ENCODE results near the gene TC2N. TPM values are rescaled to one million over a fixed set of nuclear protein-coding genes. Genes with fewer than 3 reads are reported as not detected.

TC2N gene
- total and polyA plus RNA-seq, 2 experiments from 2014 or later, result 10.0 to 35.0 TPM

DNA sequence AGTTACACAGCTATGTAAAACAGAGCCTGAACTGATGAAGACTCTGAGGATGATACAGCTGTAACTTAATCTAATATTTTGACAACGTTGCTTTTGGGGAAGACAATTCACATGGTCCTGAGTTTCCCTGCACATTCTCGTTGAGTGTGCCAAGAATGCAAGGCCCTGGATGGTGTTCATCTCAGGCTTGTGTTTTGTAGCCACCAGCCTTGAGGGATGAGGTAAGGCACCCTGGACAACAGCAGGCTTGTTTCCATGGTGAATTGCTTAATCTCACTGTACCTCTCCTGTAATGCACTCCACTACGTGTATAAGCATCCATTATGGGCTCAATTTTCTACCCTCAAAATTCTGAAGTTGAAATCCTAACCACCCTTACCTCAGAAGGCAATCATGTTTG, 137.6 kb downstream of the TC2N start:
- Histone ChIP-seq H3F3A (replicated peaks; ENCODE audit: low read depth) (no peaks in the 10 kb centered on the region), H3K27me3 (ENCODE audit: insufficient read depth) (no peaks in the 10 kb centered on the region), H3K79me2 (replicated peaks; ENCODE audit: insufficient read depth) (no peaks in the 10 kb centered on the region), H2AFZ (no peak overlapping the region), H3K4me1 (ENCODE audit: insufficient read depth) (no peaks in the 10 kb centered on the region), H3K9me2 (ENCODE audit: insufficient read depth) (no peaks in the 10 kb centered on the region), H3K4me2 (no peak overlapping the region), H3K4me3 (no peak overlapping the region), H3K36me3 (ENCODE audit: insufficient read depth) (no peaks in the 10 kb centered on the region), H3K27ac (ENCODE audit: low read depth) (no peak overlapping the region), H4K20me1 (replicated peaks; ENCODE audit: insufficient read depth) (no peaks in the 10 kb centered on the region)
- DNase-seq (ENCODE audit: low spot score) (no peak), ATAC-seq (no peak)
- H3K9me3 Mint-ChIP-seq, result no peaks in the 10 kb centered on the region; the same call in 2 of the 3 replicates
- no peaks in the 10 kb centered on the region for H3K27me3 Mint-ChIP-seq (ENCODE audit: insufficient read depth, low read depth, poor library complexity)
- no peaks in the 10 kb centered on the region for H3K36me3 Mint-ChIP-seq (ENCODE audit: low read depth)
- H3K4me1 Mint-ChIP-seq, result no peaks in the 10 kb centered on the region
- no peak overlapping the region for H3K27ac Mint-ChIP-seq
- no peak overlapping the region for H3K4me3 Mint-ChIP-seq
- TF ChIP-seq EZH2phosphoT487 (IDR thresholded peaks at IDR 0.05; ENCODE audit: unreplicated experiment) (no peak), CREB1 (CRISPR knock-in tag; IDR thresholded peaks at IDR 0.05; ENCODE audit: low read depth) (no peak), STAT1 (IDR thresholded peaks at IDR 0.05; ENCODE audit: unreplicated experiment) (no peak), JUNB (IDR thresholded peaks at IDR 0.05; ENCODE audit: unreplicated experiment) (no peak), EZH2 (IDR thresholded peaks at IDR 0.05; ENCODE audit: low read depth, unreplicated experiment) (no peak), POLR2AphosphoS5 (IDR thresholded peaks at IDR 0.05; ENCODE audit: low read depth) (no peak), ZNF331 (CRISPR knock-in tag; IDR thresholded peaks at IDR 0.05; ENCODE audit: low read depth) (no peak), ZNF114 (CRISPR knock-in tag; IDR thresholded peaks at IDR 0.05) (no peak), NANOG (IDR thresholded peaks at IDR 0.05; ENCODE audit: borderline replicate concordance) (no peak)
- TF ChIP-seq, protein P1, sequence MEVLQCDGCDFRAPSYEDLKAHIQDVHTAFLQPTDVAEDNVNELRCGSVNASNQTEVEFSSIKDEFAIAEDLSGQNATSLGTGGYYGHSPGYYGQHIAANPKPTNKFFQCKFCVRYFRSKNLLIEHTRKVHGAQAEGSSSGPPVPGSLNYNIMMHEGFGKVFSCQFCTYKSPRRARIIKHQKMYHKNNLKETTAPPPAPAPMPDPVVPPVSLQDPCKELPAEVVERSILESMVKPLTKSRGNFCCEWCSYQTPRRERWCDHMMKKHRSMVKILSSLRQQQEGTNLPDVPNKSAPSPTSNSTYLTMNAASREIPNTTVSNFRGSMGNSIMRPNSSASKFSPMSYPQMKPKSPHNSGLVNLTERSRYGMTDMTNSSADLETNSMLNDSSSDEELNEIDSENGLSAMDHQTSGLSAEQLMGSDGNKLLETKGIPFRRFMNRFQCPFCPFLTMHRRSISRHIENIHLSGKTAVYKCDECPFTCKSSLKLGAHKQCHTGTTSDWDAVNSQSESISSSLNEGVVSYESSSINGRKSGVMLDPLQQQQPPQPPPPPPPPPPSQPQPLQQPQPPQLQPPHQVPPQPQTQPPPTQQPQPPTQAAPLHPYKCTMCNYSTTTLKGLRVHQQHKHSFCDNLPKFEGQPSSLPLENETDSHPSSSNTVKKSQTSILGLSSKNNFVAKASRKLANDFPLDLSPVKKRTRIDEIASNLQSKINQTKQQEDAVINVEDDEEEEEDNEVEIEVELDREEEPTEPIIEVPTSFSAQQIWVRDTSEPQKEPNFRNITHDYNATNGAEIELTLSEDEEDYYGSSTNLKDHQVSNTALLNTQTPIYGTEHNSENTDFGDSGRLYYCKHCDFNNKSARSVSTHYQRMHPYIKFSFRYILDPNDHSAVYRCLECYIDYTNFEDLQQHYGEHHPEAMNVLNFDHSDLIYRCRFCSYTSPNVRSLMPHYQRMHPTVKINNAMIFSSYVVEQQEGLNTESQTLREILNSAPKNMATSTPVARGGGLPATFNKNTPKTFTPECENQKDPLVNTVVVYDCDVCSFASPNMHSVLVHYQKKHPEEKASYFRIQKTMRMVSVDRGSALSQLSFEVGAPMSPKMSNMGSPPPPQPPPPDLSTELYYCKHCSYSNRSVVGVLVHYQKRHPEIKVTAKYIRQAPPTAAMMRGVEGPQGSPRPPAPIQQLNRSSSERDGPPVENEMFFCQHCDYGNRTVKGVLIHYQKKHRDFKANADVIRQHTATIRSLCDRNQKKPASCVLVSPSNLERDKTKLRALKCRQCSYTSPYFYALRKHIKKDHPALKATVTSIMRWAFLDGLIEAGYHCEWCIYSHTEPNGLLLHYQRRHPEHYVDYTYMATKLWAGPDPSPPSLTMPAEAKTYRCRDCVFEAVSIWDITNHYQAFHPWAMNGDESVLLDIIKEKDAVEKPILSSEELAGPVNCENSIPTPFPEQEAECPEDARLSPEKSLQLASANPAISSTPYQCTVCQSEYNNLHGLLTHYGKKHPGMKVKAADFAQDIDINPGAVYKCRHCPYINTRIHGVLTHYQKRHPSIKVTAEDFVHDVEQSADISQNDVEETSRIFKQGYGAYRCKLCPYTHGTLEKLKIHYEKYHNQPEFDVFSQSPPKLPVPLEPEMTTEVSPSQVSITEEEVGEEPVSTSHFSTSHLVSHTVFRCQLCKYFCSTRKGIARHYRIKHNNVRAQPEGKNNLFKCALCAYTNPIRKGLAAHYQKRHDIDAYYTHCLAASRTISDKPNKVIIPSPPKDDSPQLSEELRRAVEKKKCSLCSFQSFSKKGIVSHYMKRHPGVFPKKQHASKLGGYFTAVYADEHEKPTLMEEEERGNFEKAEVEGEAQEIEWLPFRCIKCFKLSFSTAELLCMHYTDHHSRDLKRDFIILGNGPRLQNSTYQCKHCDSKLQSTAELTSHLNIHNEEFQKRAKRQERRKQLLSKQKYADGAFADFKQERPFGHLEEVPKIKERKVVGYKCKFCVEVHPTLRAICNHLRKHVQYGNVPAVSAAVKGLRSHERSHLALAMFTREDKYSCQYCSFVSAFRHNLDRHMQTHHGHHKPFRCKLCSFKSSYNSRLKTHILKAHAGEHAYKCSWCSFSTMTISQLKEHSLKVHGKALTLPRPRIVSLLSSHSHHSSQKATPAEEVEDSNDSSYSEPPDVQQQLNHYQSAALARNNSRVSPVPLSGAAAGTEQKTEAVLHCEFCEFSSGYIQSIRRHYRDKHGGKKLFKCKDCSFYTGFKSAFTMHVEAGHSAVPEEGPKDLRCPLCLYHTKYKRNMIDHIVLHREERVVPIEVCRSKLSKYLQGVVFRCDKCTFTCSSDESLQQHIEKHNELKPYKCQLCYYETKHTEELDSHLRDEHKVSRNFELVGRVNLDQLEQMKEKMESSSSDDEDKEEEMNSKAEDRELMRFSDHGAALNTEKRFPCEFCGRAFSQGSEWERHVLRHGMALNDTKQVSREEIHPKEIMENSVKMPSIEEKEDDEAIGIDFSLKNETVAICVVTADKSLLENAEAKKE (CRISPR knock-in tag; IDR thresholded peaks at IDR 0.05), result no peak
- TF ChIP-seq, protein P2, sequence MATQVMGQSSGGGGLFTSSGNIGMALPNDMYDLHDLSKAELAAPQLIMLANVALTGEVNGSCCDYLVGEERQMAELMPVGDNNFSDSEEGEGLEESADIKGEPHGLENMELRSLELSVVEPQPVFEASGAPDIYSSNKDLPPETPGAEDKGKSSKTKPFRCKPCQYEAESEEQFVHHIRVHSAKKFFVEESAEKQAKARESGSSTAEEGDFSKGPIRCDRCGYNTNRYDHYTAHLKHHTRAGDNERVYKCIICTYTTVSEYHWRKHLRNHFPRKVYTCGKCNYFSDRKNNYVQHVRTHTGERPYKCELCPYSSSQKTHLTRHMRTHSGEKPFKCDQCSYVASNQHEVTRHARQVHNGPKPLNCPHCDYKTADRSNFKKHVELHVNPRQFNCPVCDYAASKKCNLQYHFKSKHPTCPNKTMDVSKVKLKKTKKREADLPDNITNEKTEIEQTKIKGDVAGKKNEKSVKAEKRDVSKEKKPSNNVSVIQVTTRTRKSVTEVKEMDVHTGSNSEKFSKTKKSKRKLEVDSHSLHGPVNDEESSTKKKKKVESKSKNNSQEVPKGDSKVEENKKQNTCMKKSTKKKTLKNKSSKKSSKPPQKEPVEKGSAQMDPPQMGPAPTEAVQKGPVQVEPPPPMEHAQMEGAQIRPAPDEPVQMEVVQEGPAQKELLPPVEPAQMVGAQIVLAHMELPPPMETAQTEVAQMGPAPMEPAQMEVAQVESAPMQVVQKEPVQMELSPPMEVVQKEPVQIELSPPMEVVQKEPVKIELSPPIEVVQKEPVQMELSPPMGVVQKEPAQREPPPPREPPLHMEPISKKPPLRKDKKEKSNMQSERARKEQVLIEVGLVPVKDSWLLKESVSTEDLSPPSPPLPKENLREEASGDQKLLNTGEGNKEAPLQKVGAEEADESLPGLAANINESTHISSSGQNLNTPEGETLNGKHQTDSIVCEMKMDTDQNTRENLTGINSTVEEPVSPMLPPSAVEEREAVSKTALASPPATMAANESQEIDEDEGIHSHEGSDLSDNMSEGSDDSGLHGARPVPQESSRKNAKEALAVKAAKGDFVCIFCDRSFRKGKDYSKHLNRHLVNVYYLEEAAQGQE (IDR thresholded peaks at IDR 0.05; ENCODE audit: unreplicated experiment), result no peak
- TF ChIP-seq, protein P3, sequence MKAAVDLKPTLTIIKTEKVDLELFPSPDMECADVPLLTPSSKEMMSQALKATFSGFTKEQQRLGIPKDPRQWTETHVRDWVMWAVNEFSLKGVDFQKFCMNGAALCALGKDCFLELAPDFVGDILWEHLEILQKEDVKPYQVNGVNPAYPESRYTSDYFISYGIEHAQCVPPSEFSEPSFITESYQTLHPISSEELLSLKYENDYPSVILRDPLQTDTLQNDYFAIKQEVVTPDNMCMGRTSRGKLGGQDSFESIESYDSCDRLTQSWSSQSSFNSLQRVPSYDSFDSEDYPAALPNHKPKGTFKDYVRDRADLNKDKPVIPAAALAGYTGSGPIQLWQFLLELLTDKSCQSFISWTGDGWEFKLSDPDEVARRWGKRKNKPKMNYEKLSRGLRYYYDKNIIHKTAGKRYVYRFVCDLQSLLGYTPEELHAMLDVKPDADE (IDR thresholded peaks at IDR 0.05), result no peak
- TF ChIP-seq, protein P4, sequence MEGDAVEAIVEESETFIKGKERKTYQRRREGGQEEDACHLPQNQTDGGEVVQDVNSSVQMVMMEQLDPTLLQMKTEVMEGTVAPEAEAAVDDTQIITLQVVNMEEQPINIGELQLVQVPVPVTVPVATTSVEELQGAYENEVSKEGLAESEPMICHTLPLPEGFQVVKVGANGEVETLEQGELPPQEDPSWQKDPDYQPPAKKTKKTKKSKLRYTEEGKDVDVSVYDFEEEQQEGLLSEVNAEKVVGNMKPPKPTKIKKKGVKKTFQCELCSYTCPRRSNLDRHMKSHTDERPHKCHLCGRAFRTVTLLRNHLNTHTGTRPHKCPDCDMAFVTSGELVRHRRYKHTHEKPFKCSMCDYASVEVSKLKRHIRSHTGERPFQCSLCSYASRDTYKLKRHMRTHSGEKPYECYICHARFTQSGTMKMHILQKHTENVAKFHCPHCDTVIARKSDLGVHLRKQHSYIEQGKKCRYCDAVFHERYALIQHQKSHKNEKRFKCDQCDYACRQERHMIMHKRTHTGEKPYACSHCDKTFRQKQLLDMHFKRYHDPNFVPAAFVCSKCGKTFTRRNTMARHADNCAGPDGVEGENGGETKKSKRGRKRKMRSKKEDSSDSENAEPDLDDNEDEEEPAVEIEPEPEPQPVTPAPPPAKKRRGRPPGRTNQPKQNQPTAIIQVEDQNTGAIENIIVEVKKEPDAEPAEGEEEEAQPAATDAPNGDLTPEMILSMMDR (conservative IDR thresholded peaks at IDR 0.05; ENCODE audit: low read depth in 2 of 2), result no peak

All from GM23338 (cell line).